Glomerular endothelial cell (primary cell): Measurements from ENCODE around the gene DNER. TPM values are rescaled to one million over a fixed set of nuclear protein-coding genes. Genes with fewer than 3 reads are reported as not detected.
A peak's percentile ranks its signal among the peaks of the same experiment; 100 is the strongest.
"Not testable (repeated sequence)": the region's sequence is repeated elsewhere in the genome, so short reads cannot be mapped to it uniquely, and the experiment has no call there.

Source experiments
- DNase-seq: peaks from one replicate; pipeline ENCODE4 v3.0.0-alpha.2; 2011; ENCODE audit warnings: low read depth, low spot score; ENCODE audit errors: extremely low read depth
- total RNA-seq: library from RNA; depleted of rRNA; stranded (reverse); fragments of >200 nt; gene quantifications from 2 replicates; pipeline ENCODE4 v1.2.3, GENCODE V29; 2015

DNER gene
- total RNA-seq, 1 donor from 2014 or later, result 5.4 TPM

DNA sequence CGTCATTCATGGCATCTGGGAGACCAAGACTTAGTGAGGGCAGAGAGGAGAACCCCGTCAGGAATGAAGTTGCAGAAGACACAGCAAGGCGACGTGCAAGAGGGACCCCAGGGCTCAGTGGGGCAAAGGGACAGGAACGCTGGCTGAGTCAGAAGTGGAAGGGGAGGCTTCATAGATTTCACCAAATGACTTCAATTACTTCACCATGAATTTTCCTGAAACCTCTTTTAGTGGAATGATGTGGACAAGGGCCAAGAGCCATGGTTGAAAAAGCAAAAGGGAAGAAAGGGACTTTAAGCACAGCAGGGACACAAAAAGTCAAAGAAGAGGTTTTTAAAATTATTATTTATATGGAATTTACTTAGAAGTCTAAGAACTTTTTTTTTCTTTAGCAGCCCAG is 301.7 kb downstream of the DNER start:
- no peak for DNase-seq

GRCh38 chr2:229410946-229411345 is 303.4 kb downstream of the DNER start:
- no peak for DNase-seq

- no peak for DNase-seq
Measured at GRCh38 chr2:229410264-229410663, 304.1 kb downstream of the DNER start.

DNA sequence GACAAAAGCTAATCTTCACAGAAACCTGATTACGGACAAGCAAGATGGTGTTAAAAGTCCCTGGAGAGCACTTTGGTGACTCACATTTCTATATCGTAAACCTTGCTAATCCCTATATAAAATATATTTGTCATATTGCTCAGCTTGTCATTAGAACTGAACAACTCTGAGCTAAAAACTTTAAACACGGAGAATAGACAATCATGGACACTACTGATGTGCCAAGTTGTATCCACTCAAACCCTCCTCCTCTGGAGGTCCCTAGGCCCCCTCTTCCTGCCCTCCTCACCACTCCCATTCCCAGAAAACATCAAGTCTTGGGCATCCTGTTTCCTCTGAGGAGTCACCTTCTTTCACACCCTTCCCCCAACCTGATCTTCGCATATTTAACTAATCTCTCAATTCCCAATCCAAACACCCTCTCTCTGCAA is 304.6 kb downstream of the DNER start:
- no peak for DNase-seq

DNA sequence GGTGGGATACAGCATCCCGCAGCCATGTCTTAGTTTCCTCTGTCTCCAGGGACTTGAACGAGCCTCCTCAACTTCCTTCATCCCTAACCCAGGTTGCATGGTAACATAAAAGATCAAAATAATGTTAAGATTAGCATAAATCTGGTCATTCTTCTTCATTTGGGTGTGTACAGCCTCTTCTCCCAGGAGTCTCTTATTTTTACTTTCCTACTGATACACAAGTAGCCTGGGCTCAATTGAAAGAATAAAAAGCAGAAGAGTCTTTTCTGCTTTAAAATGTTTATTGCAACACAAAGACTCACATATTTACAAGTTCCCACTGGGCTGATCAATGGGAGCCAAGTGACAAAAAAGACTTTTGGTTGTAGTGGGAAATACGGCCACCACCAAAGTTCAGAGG is 305.4 kb downstream of the DNER start:
- DNase-seq, result no peak

DNA sequence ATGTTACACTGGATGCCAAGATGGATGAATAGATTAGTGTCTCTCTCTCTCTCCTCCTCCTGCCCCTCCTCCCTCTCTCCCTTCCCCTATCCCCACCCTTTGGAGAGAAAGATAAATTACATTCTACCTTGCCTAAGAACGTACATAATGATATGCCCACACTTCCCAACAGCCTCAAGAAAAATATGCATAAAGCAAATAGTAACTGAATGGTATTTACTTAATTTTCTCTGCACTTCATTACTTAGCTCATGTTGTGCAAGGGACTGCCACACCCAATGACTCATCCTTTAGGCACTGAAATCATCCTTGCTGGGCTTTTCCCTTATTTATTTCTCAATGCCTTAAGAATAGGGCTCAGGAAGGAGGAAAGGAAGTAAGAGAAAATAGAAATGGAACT is 306.0 kb downstream of the DNER start:
- DNase-seq, result no peak

DNA sequence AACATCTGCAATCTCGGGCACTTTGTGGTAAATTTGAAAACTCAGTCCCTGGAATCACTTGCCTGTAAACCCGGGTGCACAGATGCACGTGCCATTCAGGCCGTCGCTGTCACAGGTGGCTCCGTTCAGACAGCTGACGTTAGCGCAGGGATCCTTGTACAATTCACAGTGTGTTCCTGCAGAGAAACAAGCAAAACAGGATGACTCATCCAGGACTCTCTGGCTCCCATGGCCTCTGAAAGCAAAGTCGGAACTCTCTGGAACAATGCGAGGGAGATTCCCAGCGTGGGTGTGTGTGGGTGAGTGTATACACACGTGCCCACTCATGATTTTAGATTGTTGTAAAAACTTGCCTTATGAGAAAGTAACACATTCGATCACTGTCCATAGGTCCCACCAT is 307.2 kb downstream of the DNER start:
- DNase-seq, result peak; percentile 73

GRCh38 chr2:229405796-229406195 is 308.6 kb downstream of the DNER start:
- no peak for DNase-seq

- DNase-seq, result no peak
Measured at GRCh38 chr2:229403296-229403695, 311.1 kb downstream of the DNER start.

DNA sequence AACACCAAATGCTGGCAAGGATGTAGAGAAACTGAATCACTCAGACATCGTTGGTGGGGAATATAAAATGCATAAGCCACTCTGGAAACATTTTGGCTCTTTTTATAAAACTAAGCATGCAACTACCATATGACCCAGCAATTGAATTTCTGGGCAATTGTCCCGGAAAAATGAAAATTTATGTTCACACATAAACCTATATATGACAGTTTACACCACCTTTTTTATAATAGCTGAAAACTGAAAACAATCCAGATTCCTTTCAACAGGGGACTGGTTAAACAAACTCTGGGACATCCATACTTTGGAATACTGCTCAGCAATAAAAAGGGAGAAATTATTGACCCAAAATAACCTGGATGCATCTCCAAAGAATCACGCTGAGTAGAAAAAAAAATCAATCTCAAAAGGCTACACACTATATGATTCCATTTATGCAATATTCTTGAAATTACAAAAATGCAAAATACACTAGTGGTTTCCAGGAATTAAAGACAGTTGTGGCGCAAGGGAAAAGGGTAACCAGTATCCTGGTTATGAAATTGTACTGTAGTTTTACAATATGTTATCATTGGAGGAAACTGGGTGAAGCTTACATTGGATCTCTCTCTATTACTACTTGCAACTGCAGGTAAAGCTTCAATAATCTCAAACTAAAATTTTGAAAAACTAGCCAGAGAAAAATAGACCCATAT is 313.0 kb downstream of the DNER start:
- DNase-seq, result no peak

- no peak for DNase-seq
Measured at GRCh38 chr2:229393926-229394325, 320.4 kb downstream of the DNER start.

GRCh38 chr2:229392196-229392595 is 322.2 kb downstream of the DNER start:
- DNase-seq, result no peak

DNA sequence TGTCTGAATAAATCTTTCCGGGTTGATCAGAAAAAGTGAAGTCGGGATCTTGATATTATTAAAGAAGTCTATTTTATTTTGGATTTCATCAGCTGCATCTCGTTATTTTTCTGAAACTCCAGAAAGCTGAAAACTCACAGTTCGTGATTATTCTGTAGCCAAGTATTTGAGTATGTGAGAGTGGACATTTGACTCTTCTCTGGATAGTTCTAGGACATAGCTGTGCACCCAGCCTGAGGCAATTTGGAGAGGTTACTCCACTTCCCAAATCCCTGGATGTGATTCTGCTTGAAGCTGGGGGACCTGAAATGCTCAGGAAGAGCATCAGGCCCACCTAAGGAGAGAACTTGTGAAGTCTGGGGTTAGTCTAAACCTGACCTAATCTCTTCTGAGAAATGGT is 325.6 kb downstream of the DNER start:
- no peak for DNase-seq

GRCh38 chr2:229387866-229388265 is 326.5 kb downstream of the DNER start:
- DNase-seq, result no peak

- DNase-seq, result no peak
Measured at GRCh38 chr2:229380101-229380625, 334.2 kb downstream of the DNER start.

GRCh38 chr2:229378386-229378785 is 336.0 kb downstream of the DNER start:
- no peak for DNase-seq

GRCh38 chr2:229376866-229377265 is 337.5 kb downstream of the DNER start:
- DNase-seq, result no peak

DNA sequence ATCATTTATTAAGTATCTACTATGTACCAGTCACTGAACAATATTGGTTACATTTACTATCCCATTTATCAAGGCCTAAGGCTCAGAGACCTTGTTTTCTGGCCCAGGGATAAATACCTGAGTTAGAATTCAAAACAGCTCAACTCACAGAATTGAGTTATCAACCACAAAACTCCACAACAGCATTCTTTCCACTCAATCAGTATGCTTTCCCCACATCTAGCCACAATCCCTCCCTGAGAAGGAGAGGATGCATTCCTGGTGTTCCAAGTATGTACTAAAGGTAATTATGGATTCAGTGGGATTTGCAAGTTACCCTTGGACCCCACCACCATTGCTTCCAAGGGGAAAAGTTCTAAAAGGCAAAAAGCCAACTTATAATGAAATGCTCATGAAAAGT is 339.1 kb downstream of the DNER start:
- DNase-seq, result no peak

GRCh38 chr2:229373311-229373710 is 341.0 kb downstream of the DNER start:
- DNase-seq, result not testable (repeated sequence)

GRCh38 chr2:229372207-229372606 is 342.1 kb downstream of the DNER start:
- DNase-seq, result no peak

DNA sequence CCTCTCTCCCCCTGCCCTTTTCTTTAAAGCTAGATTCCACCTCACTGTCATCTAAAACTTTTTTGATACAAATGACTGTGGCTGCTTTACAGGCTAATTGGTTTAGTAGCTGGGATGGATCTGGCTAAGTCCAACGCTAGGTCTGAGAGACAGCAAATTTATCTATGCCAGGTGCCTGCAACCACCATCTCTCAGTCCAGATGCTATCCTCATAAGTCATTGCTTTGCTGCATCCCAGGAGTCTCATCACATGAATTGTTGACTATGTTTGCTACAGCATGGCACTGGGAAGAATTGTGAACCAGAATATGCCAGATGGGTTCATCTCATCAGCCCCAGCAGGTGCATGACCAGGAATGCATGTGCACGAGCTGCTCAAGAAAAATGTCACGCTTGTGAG is 343.3 kb downstream of the DNER start:
- no peak for DNase-seq

DNA sequence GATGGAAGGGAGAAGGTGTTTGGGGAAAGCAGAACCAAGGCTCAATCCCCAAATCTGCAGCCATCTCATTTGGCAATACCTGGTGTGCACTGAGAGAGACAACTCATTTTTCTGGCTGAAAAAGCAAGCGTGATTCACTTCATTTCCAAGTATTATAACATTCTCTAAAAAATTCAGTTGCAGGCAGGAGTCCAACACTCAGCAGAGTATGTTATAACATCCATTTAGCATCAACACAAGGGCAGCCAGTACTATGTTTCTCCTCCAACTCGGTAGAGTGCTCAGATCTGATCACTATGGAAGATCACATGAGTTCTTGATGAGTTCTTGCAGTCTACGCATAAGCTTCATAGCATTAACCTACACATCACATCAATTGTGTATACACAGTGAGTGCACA is 343.8 kb downstream of the DNER start:
- no peak for DNase-seq
